ENCODE measurements around the gene RYR3.

Gene RYR3

GRCh38 chr15:33310481-33311311 lies at the start of gene RYR3:
Gene RYR3 (plus strand): TSS chr15:33310967. CDS start chr15:33311046, 79 bp downstream.
- in situ Hi-C loops (cut with HindIII; ENCODE audit: low sequenced_read_pairs), result no loop called here

- in situ Hi-C loops (cut with HindIII; ENCODE audit: low sequenced_read_pairs), result no loop called here
Observed at GRCh38 chr15:33262306-33262705, 48.5 kb upstream of the RYR3 start.

- in situ Hi-C loops (cut with HindIII; ENCODE audit: low sequenced_read_pairs), result loop anchor here (25.0 kb wide), 1 partner anchor 410 kb away; no protein-coding TSS in a partner anchor
Observed at GRCh38 chr15:33277689-33278088, 33.1 kb upstream of the RYR3 start.

- in situ Hi-C loops (cut with HindIII; ENCODE audit: low sequenced_read_pairs), result loop anchor here (25.0 kb wide), 1 partner anchor 408 kb away; no protein-coding TSS in a partner anchor
Observed at GRCh38 chr15:33278816-33279612, 31.8 kb upstream of the RYR3 start.

- in situ Hi-C loops (cut with HindIII; ENCODE audit: low sequenced_read_pairs), result loop anchor here (25.0 kb wide), 1 partner anchor 408 kb away; no protein-coding TSS in a partner anchor
Observed at GRCh38 chr15:33279613-33280205, 31.1 kb upstream of the RYR3 start.

- in situ Hi-C loops (cut with HindIII; ENCODE audit: low sequenced_read_pairs), result loop anchor here (25.0 kb wide), 1 partner anchor 405 kb away; no protein-coding TSS in a partner anchor
Observed at GRCh38 chr15:33282226-33283020, 28.3 kb upstream of the RYR3 start.

- in situ Hi-C loops (cut with HindIII; ENCODE audit: low sequenced_read_pairs), result loop anchor here (25.0 kb wide), 1 partner anchor 404 kb away; no protein-coding TSS in a partner anchor
Observed at GRCh38 chr15:33283576-33283975, 27.2 kb upstream of the RYR3 start.

- in situ Hi-C loops (cut with HindIII; ENCODE audit: low sequenced_read_pairs), result loop anchor here (25.0 kb wide), 1 partner anchor 403 kb away; no protein-coding TSS in a partner anchor
Observed at GRCh38 chr15:33284336-33284735, 26.4 kb upstream of the RYR3 start.

GRCh38 chr15:33292717-33293307 lies 18.0 kb upstream of the RYR3 start:
- in situ Hi-C loops (cut with HindIII; ENCODE audit: low sequenced_read_pairs), result loop anchor here (25.0 kb wide), 1 partner anchor 394 kb away; no protein-coding TSS in a partner anchor

GRCh38 chr15:33293713-33294334 lies 16.9 kb upstream of the RYR3 start:
- in situ Hi-C loops (cut with HindIII; ENCODE audit: low sequenced_read_pairs), result loop anchor here (25.0 kb wide), 1 partner anchor 393 kb away; no protein-coding TSS in a partner anchor

- in situ Hi-C loops (cut with HindIII; ENCODE audit: low sequenced_read_pairs), result loop anchor here (25.0 kb wide), 1 partner anchor 391 kb away; no protein-coding TSS in a partner anchor
Observed at GRCh38 chr15:33296050-33296449, 14.7 kb upstream of the RYR3 start.

- in situ Hi-C loops (cut with HindIII; ENCODE audit: low sequenced_read_pairs), result loop anchor here (25.0 kb wide), 1 partner anchor 390 kb away; no protein-coding TSS in a partner anchor
Observed at GRCh38 chr15:33296856-33297255, 13.9 kb upstream of the RYR3 start.

- in situ Hi-C loops (cut with HindIII; ENCODE audit: low sequenced_read_pairs), result loop anchor here (25.0 kb wide), 1 partner anchor 389 kb away; no protein-coding TSS in a partner anchor
Observed at GRCh38 chr15:33298631-33299030, 12.1 kb upstream of the RYR3 start.

- in situ Hi-C loops (cut with HindIII; ENCODE audit: low sequenced_read_pairs), result no loop called here
Observed at GRCh38 chr15:33304924-33305323, 5.8 kb upstream of the RYR3 start.

- in situ Hi-C loops (cut with HindIII; ENCODE audit: low sequenced_read_pairs), result no loop called here
Observed at GRCh38 chr15:33309602-33310276, 1.0 kb upstream of the RYR3 start.

GRCh38 chr15:33311312-33311971 lies 675 bp downstream of the RYR3 start:
- in situ Hi-C loops (cut with HindIII; ENCODE audit: low sequenced_read_pairs), result no loop called here

GRCh38 chr15:33313491-33313890 lies 2.7 kb downstream of the RYR3 start:
- in situ Hi-C loops (cut with HindIII; ENCODE audit: low sequenced_read_pairs), result no loop called here

GRCh38 chr15:33314069-33314468 lies 3.3 kb downstream of the RYR3 start:
- in situ Hi-C loops (cut with HindIII; ENCODE audit: low sequenced_read_pairs), result no loop called here
